ENCODE measurements around the gene SLC25A21. TPM values are rescaled to one million over a fixed set of nuclear protein-coding genes. Genes with fewer than 3 reads are reported as not detected.

The SLC25A21 gene
- total and polyA plus RNA-seq, 10 donors, result 0.06 to 1.1 (median 0.22) TPM; not detected in 2

DNA sequence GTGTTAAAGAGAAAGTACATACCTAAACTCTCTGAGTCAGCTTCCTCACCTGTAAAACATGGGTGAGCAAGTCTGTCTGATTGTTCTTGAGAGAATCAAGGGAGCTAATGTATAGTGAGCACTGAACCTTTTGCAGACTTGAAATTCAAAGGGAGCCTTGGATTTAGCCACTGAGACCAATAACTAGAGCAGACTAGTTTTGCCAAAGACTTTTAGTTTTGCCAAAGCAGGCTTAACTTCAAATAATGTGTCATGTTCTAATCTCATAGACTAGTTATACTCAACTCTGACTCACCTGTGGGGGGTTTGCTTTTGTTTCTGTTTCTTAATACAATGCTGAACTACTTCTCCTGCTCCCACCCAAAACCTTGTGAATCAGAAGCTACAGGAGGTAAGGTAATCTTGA is 123.7 kb downstream of the SLC25A21 start:
- intact Hi-C loops (cut with DNase I; ENCODE audit: low total_unique reads), result no loop called here
- H3K27me3 ChIP-seq (replicated peaks in 1 of 7), result no peaks in the 10 kb centered on the region
- H3K4me1 ChIP-seq, result no peaks in the 10 kb centered on the region
- H3K36me3 ChIP-seq, result no peaks in the 10 kb centered on the region
- TF ChIP-seq, protein P1, sequence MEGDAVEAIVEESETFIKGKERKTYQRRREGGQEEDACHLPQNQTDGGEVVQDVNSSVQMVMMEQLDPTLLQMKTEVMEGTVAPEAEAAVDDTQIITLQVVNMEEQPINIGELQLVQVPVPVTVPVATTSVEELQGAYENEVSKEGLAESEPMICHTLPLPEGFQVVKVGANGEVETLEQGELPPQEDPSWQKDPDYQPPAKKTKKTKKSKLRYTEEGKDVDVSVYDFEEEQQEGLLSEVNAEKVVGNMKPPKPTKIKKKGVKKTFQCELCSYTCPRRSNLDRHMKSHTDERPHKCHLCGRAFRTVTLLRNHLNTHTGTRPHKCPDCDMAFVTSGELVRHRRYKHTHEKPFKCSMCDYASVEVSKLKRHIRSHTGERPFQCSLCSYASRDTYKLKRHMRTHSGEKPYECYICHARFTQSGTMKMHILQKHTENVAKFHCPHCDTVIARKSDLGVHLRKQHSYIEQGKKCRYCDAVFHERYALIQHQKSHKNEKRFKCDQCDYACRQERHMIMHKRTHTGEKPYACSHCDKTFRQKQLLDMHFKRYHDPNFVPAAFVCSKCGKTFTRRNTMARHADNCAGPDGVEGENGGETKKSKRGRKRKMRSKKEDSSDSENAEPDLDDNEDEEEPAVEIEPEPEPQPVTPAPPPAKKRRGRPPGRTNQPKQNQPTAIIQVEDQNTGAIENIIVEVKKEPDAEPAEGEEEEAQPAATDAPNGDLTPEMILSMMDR (IDR thresholded peaks at IDR 0.05 in 8 of 11, conservative IDR thresholded peaks at IDR 0.05 in 3 of 11), result no peak
- TF ChIP-seq POLR2A (IDR thresholded peaks at IDR 0.05), result no peak
- H3K27ac ChIP-seq, result no peak overlapping the region
- DNase-seq, result no peak
- no peak overlapping the region for H3K4me3 ChIP-seq
- peaks cover 0 to 2% (median 0%) of the 10 kb centered on the region in 8 donors for H3K9me3 ChIP-seq

DNA sequence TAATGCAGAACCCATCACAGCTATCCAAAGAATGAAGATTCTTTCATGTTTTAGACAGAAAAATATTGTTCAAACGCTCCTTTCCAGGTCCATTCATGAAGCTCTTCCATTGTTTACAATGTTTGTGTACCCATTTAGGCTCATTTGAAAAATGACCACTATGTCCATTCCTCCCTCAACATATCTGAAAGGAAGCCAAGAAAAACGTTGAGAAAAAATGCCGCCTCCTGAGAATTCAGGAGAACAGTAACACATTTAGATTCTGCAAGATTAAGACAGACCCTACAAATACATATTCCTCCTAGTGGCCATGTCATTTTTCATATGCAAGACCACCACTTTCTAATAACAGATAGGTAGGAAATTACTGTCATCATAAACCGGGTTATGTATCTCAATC is 124.4 kb downstream of the SLC25A21 start:
- intact Hi-C loops (cut with DNase I; ENCODE audit: low total_unique reads), result no loop called here
- TF ChIP-seq POLR2A (IDR thresholded peaks at IDR 0.05) (no peak), POLR2AphosphoS5 (IDR thresholded peaks at IDR 0.05) (no peak)
- TF ChIP-seq, protein P1 (IDR thresholded peaks at IDR 0.05 in 8 of 11, conservative IDR thresholded peaks at IDR 0.05 in 3 of 11), result no peak
- Histone ChIP-seq H3K27ac (no peak overlapping the region), H3K4me3 (no peak overlapping the region), H3K27me3 (replicated peaks in 1 of 7) (no peaks in the 10 kb centered on the region), H3K4me1 (no peaks in the 10 kb centered on the region), H3K36me3 (no peaks in the 10 kb centered on the region), H3K9me3 (no peaks in the 10 kb centered on the region)
- no peak for DNase-seq
- WGBS, 5 donors, result 43 to 77% (median 63%) methylated on average over 4 of the region's 4 CpGs

DNA sequence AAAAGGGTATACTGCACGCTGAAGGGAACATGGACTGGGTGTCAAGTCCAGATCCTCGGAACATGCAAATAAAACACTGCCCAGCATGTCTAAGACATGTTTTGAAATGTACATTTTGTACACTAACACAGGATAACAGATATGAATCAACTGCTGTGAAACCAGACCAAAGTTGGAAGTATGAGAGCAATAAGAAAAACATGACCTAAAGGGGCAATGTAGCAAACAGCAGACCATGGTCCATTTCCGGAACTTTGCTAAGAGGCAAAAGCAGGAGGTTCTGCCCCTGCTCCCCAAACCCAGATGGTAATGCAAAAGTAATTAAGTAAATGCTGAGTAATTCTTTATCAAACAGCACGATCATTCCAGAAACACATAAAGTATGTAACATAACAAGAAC is 125.2 kb downstream of the SLC25A21 start:
- no peaks in the 10 kb centered on the region for H3K27me3 ChIP-seq (replicated peaks in 1 of 7)
- H3K4me1 ChIP-seq, result no peaks in the 10 kb centered on the region
- DNase-seq, result no peak
- 79 to 92% (median 83%) methylated on average over 4 of the region's 4 CpGs for WGBS, 5 donors
- TF ChIP-seq POLR2A (IDR thresholded peaks at IDR 0.05), result no peak
- TF ChIP-seq POLR2AphosphoS5 (IDR thresholded peaks at IDR 0.05), result no peak
- no peaks in the 10 kb centered on the region for H3K36me3 ChIP-seq
- H3K9me3 ChIP-seq, result no peaks in the 10 kb centered on the region
- H3K4me3 ChIP-seq, result no peak overlapping the region
- intact Hi-C loops (cut with DNase I; ENCODE audit: low total_unique reads), result no loop called here
- no peak overlapping the region for H3K27ac ChIP-seq

DNA sequence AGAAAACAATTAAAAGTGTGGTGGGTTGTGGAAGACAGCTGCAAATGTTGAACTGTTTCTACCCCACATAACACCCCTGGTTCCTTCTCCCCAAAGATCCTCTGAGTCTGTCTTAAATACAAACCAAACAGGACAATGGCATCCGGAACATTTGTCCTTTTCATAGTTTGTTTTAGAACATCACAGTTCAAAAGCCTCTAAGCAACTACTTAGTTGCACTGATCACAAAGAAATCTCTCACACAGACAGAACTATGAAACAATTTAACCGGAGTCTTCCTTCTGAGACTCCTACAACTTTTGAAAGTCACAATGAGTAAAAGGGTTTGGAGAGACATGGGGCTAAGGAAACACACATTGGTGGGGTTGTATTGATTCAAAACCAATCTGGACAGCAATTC is 125.6 kb downstream of the SLC25A21 start:
- no peak for DNase-seq
- TF ChIP-seq POLR2A (IDR thresholded peaks at IDR 0.05) (no peak), POLR2AphosphoS5 (IDR thresholded peaks at IDR 0.05) (no peak)
- TF ChIP-seq, protein P1 (IDR thresholded peaks at IDR 0.05 in 8 of 11, conservative IDR thresholded peaks at IDR 0.05 in 3 of 11), result no peak
- H3K9me3 ChIP-seq, result no peaks in the 10 kb centered on the region
- no peaks in the 10 kb centered on the region for H3K4me1 ChIP-seq
- WGBS, 5 donors, result 79 to 96% (median 91%) methylated on average over 2 of the region's 2 CpGs
- no peak overlapping the region for H3K4me3 ChIP-seq
- H3K36me3 ChIP-seq, result no peaks in the 10 kb centered on the region
- no peak overlapping the region for H3K27ac ChIP-seq
- no peaks in the 10 kb centered on the region for H3K27me3 ChIP-seq (replicated peaks in 1 of 7)
- intact Hi-C loops (cut with DNase I; ENCODE audit: low total_unique reads), result no loop called here
